Measurements from ENCODE around the gene FOSB. TPM values are rescaled to one million over a fixed set of nuclear protein-coding genes. Genes with fewer than 3 reads are reported as not detected.
A peak's percentile ranks its signal among the peaks of the same experiment; 100 is the strongest.

FOSB gene
- total and polyA plus RNA-seq, 9 of the 15 experiments (the other 6 are each of a cell fraction or from before 2014, with no cell fraction given): 0.11 to 2.7 (median 0.73) TPM

DNA sequence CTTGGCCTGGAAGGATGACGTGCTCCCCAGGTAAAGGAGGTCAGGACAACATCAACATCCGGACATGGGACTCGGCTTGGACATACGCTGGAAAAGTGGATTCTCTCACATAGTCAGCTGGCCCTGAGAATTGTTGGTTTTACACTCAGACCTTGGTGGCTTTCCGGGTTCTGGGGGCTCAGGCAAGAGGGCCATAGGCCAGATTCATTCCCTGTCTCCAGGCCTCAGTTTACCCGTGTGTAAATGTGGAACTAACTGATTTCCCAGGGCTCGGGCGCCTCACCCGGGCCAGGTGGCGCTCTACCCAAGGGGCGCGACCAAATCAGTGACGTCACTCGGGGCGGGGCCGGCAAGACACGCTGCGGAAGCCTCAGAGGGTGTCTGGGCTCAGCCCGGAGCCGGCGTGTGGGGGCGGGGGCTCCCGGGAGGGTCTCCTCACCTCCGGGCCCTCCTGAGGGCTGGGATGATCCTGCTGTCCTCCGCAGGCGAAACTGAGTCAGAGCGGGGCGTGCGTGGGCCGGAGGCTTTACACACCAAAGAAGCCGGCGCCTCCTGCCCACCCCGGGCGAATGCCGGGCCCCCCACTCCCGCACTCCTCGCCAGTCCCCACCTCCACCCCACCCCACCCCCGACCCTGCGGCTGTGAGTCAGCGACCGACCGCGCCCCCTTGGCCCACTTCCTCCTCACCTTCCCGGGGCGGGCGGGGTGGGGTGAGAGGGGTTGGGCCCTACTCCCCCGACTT, 38.6 kb downstream of the FOSB start (continued):
- TF ChIP-seq, protein P1, sequence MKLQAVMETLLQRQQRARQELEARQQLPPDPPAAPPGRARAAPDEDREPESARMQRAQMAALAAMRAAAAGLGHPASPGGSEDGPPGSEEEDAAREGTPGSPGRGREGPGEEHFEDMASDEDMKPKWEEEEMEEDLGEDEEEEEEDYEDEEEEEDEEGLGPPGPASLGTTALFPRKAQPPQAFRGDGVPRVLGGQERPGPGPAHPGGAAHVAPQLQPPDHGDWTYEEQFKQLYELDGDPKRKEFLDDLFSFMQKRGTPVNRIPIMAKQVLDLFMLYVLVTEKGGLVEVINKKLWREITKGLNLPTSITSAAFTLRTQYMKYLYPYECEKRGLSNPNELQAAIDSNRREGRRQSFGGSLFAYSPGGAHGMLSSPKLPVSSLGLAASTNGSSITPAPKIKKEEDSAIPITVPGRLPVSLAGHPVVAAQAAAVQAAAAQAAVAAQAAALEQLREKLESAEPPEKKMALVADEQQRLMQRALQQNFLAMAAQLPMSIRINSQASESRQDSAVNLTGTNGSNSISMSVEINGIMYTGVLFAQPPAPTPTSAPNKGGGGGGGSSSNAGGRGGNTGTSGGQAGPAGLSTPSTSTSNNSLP (IDR thresholded peaks at IDR 0.05; ENCODE audit: borderline replicate concordance, low read depth, low read length): no peak
- TF ChIP-seq ZNF239 (CRISPR knock-in tag; IDR thresholded peaks at IDR 0.05) (no peak), ELF1 (tag; IDR thresholded peaks at IDR 0.05) (peak; percentile 90), C11orf30 (IDR thresholded peaks at IDR 0.05; ENCODE audit: low read depth) (0 out of 2 replicates have a peak, but pooled peaks have one; percentile 30), BCL6 (CRISPR knock-in tag; IDR thresholded peaks at IDR 0.05) (no peak), NCOA6 (IDR thresholded peaks at IDR 0.05) (no peak), TCFL5 (CRISPR knock-in tag; conservative IDR thresholded peaks at IDR 0.05) (no peak), KLF1 (tag; IDR thresholded peaks at IDR 0.05) (no peak), KDM5B (IDR thresholded peaks at IDR 0.05; ENCODE audit: insufficient replicate concordance, low read depth, low read length) (peak; percentile 81), HNRNPUL1 (IDR thresholded peaks at IDR 0.05; ENCODE audit: low read length) (no peak), ZNF311 (CRISPR knock-in tag; IDR thresholded peaks at IDR 0.05) (no peak), RAD51 (IDR thresholded peaks at IDR 0.05; ENCODE audit: borderline replicate concordance, low read depth) (no peak; the same call in 1 of the 2 replicates)
- TF ChIP-seq, protein P2, sequence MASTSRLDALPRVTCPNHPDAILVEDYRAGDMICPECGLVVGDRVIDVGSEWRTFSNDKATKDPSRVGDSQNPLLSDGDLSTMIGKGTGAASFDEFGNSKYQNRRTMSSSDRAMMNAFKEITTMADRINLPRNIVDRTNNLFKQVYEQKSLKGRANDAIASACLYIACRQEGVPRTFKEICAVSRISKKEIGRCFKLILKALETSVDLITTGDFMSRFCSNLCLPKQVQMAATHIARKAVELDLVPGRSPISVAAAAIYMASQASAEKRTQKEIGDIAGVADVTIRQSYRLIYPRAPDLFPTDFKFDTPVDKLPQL (IDR thresholded peaks at IDR 0.05; ENCODE audit: extremely low read depth, insufficient read length): no peak
